ENCODE measurements around the gene DISP1.

GRCh38 chr1:222852326-222852725 lies 37.5 kb downstream of the DISP1 start:
- TF ChIP-seq CTCF (IDR thresholded peaks at IDR 0.05), result no peak
- TF ChIP-seq MAX (CRISPR knock-in tag; IDR thresholded peaks at IDR 0.05), result no peak
- TF ChIP-seq ZNF281 (CRISPR knock-in tag; IDR thresholded peaks at IDR 0.05), result no peak
- TF ChIP-seq, protein P1, sequence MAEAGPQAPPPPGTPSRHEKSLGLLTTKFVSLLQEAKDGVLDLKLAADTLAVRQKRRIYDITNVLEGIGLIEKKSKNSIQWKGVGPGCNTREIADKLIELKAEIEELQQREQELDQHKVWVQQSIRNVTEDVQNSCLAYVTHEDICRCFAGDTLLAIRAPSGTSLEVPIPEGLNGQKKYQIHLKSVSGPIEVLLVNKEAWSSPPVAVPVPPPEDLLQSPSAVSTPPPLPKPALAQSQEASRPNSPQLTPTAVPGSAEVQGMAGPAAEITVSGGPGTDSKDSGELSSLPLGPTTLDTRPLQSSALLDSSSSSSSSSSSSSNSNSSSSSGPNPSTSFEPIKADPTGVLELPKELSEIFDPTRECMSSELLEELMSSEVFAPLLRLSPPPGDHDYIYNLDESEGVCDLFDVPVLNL (CRISPR knock-in tag; IDR thresholded peaks at IDR 0.05; ENCODE audit: borderline replicate concordance, low read depth), result no peak
- no peak for TF ChIP-seq RORB (CRISPR knock-in tag; IDR thresholded peaks at IDR 0.05)
- TF ChIP-seq ZNF121 (CRISPR knock-in tag; IDR thresholded peaks at IDR 0.05), result no peak
- TF ChIP-seq ZBTB43 (CRISPR knock-in tag; IDR thresholded peaks at IDR 0.05), result no peak
- no peak for TF ChIP-seq CREM (CRISPR knock-in tag; IDR thresholded peaks at IDR 0.05)
- TF ChIP-seq NFE2L1 (CRISPR knock-in tag; IDR thresholded peaks at IDR 0.05), result no peak
- TF ChIP-seq CREB1 (CRISPR knock-in tag; IDR thresholded peaks at IDR 0.05), result no peak
- TF ChIP-seq ATF6 (CRISPR knock-in tag; IDR thresholded peaks at IDR 0.05), result no peak
